Measurements from ENCODE around the gene GMCL1.
"Not testable (repeated sequence)": the region's sequence is repeated elsewhere in the genome, so short reads cannot be mapped to it uniquely, and the experiment has no call there.

GMCL1 gene

DNA sequence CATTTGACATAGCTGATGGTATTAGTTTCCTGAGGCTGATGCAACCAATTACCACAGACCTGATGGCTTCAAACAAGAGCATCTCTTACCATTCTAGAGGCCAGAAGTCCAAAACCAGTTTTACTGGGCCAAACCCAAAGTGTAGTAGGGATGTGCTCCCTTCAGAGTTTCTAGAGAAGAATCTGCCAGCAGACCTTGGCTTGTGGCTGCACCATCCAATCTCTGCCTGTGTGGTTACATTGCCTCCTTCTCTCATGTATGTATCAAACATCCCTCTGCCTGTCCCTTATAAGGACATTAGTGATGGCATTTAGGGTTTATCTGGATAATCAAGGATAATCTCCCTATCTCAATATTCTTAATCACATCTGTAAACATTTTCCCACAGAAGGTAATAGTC lies 59.8 kb downstream of the GMCL1 start:
- Histone ChIP-seq H3K4me1 (ENCODE audit: insufficient read depth, low read length) (peaks cover 5% of the 10 kb centered on the region), H3K27me3 (ENCODE audit: control insufficient read depth in 1 of 2, insufficient read depth in 2 of 2, low read length in 2 of 2) (no peaks in the 10 kb centered on the region), H3K27ac (ENCODE audit: low read depth, low read length) (no peak overlapping the region), H3K9ac (ENCODE audit: low read length) (no peak overlapping the region), H3K4me3 (ENCODE audit: low read depth in 1 of 2, low read length in 2 of 2) (no peak overlapping the region), H3K9me3 (ENCODE audit: low read length) (no peaks in the 10 kb centered on the region), H3K36me3 (ENCODE audit: insufficient read depth, low read length) (no peaks in the 10 kb centered on the region)

DNA sequence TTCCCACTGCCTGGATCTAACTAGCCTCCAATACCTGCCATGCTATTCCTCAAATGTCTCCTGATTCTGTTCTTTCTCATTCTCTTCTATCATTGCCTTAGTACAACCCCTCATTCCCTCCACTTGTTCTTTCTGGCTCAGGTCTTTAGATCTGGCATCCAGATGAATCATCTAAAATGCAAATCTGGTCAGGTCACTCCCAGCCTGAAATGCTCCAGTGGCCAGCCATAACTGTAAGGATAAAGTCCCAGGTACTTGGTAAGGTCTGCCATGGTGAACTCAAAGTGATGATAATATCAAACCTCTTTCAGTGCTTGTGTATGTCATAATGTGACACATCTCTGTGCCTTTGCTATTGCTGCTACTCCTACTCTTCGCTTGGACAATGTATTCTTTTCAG lies 61.4 kb downstream of the GMCL1 start:
- Histone ChIP-seq H3K4me3 (ENCODE audit: low read depth in 1 of 2, low read length in 2 of 2) (no peak overlapping the region), H3K27me3 (ENCODE audit: control insufficient read depth in 1 of 2, insufficient read depth in 2 of 2, low read length in 2 of 2) (no peaks in the 10 kb centered on the region), H3K27ac (ENCODE audit: low read depth, low read length) (no peak overlapping the region), H3K9me3 (ENCODE audit: low read length) (no peaks in the 10 kb centered on the region), H3K9ac (ENCODE audit: low read length) (no peak overlapping the region), H3K4me1 (ENCODE audit: insufficient read depth, low read length) (peaks cover 16% of the 10 kb centered on the region), H3K36me3 (ENCODE audit: insufficient read depth, low read length) (peaks cover 2% of the 10 kb centered on the region)

DNA sequence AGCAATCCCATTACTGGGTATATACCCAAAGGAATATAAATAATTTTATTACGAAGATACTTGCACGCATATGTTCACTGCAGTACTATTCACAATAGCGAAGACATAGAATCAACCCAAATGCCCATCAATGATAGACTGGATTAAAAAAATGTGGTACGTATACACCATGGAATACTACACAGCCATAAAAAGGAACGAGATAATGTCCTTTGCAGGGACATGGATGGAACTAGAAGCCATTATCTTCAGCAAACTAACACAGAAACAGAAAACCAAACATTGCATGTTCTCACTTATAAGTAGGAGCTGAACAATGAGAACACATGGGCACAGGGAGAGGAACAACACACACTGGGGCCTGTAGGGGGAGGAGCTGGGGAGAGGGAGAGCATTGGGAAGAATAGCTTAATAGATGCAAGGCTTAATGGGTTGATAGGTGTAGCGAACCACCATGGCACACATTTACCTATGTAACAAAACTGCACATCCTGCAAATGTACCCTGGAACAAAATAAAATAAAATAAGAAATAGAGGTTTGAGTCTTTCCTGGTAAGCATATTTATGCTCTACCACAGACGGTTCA lies 63.5 kb downstream of the GMCL1 start:
- not testable (repeated sequence) for H3K9ac ChIP-seq (ENCODE audit: low read length); H3K9me3 ChIP-seq (ENCODE audit: low read length); H3K27me3 ChIP-seq (ENCODE audit: control insufficient read depth in 1 of 2, insufficient read depth in 2 of 2, low read length in 2 of 2)
- Histone ChIP-seq H3K27ac (ENCODE audit: low read depth, low read length) (peak overlapping the region; percentile 64), H3K36me3 (ENCODE audit: insufficient read depth, low read length) (peaks cover 19% of the 10 kb centered on the region), H3K4me1 (ENCODE audit: insufficient read depth, low read length) (peaks cover 16% of the 10 kb centered on the region), H3K4me3 (ENCODE audit: low read depth in 1 of 2, low read length in 2 of 2) (peak overlapping the region; percentile 44 to 80)

DNA sequence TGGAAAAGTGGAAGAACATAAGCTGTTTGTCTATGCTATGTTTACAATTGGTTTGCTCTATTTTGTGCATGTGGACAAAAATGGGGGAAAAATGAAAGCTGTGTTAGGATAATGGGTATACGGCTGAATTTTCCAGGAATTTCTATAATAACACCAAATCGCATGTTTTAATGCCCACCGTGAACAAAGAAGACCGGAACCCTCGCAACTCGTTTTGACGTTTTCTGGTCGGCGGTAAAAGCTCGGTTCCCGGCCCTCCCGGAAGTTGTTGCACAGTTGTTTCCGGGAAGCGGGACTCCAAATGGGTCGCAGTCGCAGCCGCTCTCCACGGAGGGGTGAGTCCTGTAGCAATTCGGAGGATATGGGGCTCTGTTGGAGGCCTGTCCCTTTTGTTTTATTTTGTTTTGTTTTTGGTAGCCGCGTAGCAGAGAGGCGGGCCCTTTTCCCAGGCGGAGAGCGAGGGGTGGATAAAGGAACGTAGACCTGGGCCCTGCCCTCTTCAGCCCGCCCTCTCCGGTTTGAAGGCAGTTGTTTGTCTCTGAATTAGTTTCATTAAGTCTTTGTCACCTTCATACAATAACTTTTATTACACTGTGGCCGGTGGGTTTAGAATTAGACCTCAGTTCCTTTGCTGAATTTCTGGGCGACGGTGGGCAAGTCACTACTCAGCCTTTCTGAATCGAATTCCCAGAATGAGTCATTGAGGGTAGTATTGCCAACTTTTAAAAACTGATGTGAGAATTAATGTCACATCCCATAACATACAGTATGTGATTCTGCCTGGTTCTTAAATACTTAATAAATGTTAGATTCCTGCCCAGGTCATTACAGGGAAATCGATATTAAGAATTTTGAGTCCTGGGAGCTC lies 64.5 kb downstream of the GMCL1 start, which contains the start of gene SNRNP27:
TSS of gene SNRNP27 (plus strand) at position 273 of the 868 bp plus-strand sequence. CDS start at position 302, 29 bp downstream.
- Histone ChIP-seq H3K9ac (ENCODE audit: low read length) (peak within 1 kb of the TSS; percentile 81), H3K27ac (ENCODE audit: low read depth, low read length) (peak within 1 kb of the TSS; percentile 64), H3K9me3 (ENCODE audit: low read length) (no peaks in the 10 kb centered on the region), H3K4me3 (ENCODE audit: low read depth in 1 of 2, low read length in 2 of 2) (peak within 1 kb of the TSS; percentile 44 to 80), H3K36me3 (ENCODE audit: insufficient read depth, low read length) (peaks cover 22% of the 10 kb centered on the region), H3K27me3 (ENCODE audit: control insufficient read depth in 1 of 2, insufficient read depth in 2 of 2, low read length in 2 of 2) (no peaks in the 10 kb centered on the region), H3K4me1 (ENCODE audit: insufficient read depth, low read length) (peaks cover 16% of the 10 kb centered on the region)

DNA sequence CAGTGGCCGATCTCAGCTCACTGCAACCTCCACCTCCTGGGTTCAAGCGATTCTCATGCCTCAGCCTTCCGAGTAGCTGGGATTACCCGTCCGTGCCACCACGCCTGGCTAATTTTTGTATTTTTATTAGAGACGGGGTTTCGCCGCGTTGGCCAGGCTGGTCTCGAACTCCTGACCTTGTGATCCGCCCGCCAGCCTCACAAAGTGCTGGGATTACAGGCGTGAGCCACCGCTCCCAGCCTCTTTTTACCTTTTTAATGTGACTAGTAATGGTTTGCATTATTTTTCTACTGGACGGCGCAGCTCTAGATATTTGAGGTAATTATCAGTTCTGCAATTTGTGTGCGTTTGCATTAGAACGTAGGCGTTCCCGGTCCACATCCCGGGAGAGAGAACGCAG lies 65.3 kb downstream of the GMCL1 start:
- not testable (repeated sequence) for H3K9me3 ChIP-seq (ENCODE audit: low read length); H3K27ac ChIP-seq (ENCODE audit: low read depth, low read length); H3K27me3 ChIP-seq (ENCODE audit: control insufficient read depth in 1 of 2, insufficient read depth in 2 of 2, low read length in 2 of 2); H3K9ac ChIP-seq (ENCODE audit: low read length)
- Histone ChIP-seq H3K36me3 (ENCODE audit: insufficient read depth, low read length) (peaks cover 25% of the 10 kb centered on the region), H3K4me3 (ENCODE audit: low read depth in 1 of 2, low read length in 2 of 2) (peak overlapping the region; percentile 44 to 80), H3K4me1 (ENCODE audit: insufficient read depth, low read length) (peaks cover 16% of the 10 kb centered on the region)

DNA sequence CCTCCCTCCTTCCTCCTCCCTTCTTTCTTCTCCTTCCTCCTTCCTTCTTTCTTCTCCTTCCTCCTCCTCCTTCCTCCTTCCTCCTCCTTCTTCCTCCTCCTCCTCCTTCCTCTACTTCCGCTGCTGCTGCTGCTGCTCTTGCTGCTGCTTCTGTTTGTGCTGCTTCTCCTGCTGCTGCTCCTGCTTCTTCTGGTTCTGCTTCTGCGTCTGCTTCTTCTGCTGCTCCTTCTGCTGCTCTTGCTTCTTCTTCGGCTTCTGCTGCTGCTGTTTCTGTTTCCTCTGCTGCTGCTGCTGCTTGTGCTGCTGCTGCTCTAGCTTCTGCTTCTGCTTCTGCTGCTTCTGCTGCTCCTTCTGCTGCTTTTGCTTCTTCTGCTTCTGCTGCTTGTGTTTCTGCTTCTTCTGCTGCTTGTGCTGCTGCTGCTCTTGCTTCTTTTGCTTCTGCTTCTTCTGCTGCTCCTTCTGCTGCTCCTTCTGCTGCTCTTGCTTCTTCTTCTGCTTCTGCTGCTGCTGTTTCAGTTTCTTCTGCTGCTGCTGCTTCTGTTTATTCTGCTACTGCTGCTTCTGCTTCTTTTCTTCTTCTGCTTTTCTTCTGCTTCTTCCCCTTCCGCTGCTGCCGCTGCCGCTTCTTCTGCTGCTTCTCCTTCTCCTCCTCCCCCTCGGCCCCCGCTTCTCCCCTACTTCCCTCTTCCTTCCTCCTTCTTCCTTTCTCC lies 72.9 kb downstream of the GMCL1 start:
- Histone ChIP-seq H3K9me3 (ENCODE audit: low read length) (no peaks in the 10 kb centered on the region), H3K4me3 (ENCODE audit: low read depth in 1 of 2, low read length in 2 of 2) (no peak overlapping the region), H3K27me3 (ENCODE audit: control insufficient read depth in 1 of 2, insufficient read depth in 2 of 2, low read length in 2 of 2) (no peaks in the 10 kb centered on the region), H3K27ac (ENCODE audit: low read depth, low read length) (no peak overlapping the region), H3K9ac (ENCODE audit: low read length) (no peak overlapping the region), H3K36me3 (ENCODE audit: insufficient read depth, low read length) (peaks cover 40% of the 10 kb centered on the region), H3K4me1 (ENCODE audit: insufficient read depth, low read length) (no peaks in the 10 kb centered on the region)

DNA sequence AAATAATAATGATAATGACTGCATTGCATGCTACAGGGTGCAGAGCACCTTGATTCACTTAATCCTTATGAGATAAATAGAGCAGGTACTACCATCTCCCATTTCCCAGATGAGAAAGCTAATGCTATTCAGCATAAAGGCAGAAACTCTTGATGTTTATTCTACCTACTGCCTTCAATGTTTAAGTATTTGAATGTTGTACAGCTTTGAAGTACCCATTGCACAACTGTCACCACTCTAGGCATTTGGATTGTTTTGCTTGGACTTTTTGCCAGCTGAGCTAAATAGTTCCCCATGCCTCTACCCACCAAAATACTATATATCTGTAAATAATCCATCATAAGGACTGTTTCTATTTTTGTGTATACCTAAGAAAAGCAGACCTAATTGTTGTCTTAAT lies 77.8 kb downstream of the GMCL1 start:
- Histone ChIP-seq H3K27me3 (ENCODE audit: control insufficient read depth in 1 of 2, insufficient read depth in 2 of 2, low read length in 2 of 2) (no peaks in the 10 kb centered on the region), H3K27ac (ENCODE audit: low read depth, low read length) (no peak overlapping the region), H3K9me3 (ENCODE audit: low read length) (no peaks in the 10 kb centered on the region), H3K9ac (ENCODE audit: low read length) (no peak overlapping the region), H3K4me1 (ENCODE audit: insufficient read depth, low read length) (no peaks in the 10 kb centered on the region), H3K4me3 (ENCODE audit: low read depth in 1 of 2, low read length in 2 of 2) (no peak overlapping the region), H3K36me3 (ENCODE audit: insufficient read depth, low read length) (peaks cover 26% of the 10 kb centered on the region)

DNA sequence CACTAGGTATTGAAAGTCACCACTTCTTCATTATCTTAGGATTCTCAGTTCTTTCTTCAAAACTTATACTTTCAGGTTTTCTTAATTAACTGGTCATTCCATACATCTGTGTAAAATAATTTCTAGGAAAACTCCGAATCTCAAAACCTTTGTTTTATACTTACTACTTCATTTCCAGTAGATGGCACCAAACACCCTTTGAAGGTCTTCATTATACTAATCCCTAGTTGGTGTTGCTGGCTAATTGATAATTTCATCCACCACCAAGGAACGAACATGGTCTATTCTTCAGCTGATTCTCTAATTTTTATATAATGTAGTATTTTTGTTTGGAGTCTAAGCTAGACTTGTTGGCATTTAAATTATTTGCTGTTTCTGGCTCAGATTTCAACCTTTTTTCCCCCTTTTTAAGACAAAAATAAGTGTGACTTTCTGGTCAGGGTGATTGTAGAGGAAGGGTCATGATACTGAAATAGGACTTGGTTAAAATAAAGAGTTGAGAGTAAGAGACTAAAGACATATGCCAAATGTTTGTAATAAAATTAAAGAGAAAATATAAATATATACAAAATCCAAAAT lies 82.6 kb downstream of the GMCL1 start:
- Histone ChIP-seq H3K36me3 (ENCODE audit: insufficient read depth, low read length) (peaks cover 20% of the 10 kb centered on the region), H3K4me1 (ENCODE audit: insufficient read depth, low read length) (peaks cover 21% of the 10 kb centered on the region), H3K27me3 (ENCODE audit: control insufficient read depth in 1 of 2, insufficient read depth in 2 of 2, low read length in 2 of 2) (no peaks in the 10 kb centered on the region), H3K4me3 (ENCODE audit: low read depth in 1 of 2, low read length in 2 of 2) (no peak overlapping the region), H3K9ac (ENCODE audit: low read length) (no peak overlapping the region), H3K9me3 (ENCODE audit: low read length) (no peaks in the 10 kb centered on the region), H3K27ac (ENCODE audit: low read depth, low read length) (no peak overlapping the region)

DNA sequence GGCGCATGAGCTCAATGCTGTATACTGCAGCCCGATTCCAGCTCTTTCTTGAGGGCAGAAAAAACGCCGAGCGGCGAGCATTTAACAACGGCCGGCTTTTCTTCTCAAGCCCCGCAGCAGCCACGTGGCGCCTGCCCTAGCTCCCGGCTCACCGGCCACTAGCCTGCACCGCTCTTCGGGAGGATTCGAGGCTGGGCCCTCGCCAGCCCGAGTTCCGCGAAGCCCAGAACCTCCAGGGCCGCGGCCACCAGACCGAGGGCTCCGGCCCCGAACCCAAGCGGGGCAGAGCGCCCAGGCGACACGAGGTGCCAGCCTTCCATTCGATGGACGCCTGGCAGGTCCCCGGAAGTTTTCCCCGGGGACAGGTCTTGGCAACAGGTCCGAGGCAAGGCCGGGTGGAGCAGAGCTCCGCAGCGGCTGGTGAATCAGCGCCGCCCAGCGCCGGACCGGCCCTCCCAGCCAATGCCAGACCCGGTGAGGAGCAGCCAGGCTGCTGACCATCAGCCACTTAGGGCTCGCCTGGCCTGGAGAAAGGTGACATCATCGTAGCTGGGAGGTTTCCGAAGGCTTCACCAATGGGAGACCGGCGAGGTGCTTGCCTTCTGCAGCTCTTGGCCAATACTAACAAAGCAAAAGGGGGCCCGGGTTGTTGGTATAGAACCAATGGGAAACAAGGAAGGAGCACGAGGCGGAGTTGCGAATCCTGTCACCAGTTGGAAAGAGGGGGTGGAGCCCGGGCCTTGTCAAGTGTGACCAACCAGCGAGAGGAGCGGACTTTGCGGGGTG lies 84.9 kb downstream of the GMCL1 start:
- Histone ChIP-seq H3K36me3 (ENCODE audit: insufficient read depth, low read length) (peaks cover 9% of the 10 kb centered on the region), H3K27ac (ENCODE audit: low read depth, low read length) (peak overlapping the region; percentile 97), H3K9ac (ENCODE audit: low read length) (peak overlapping the region; percentile 62), H3K9me3 (ENCODE audit: low read length) (no peaks in the 10 kb centered on the region), H3K27me3 (ENCODE audit: control insufficient read depth in 1 of 2, insufficient read depth in 2 of 2, low read length in 2 of 2) (no peaks in the 10 kb centered on the region), H3K4me3 (ENCODE audit: low read depth in 1 of 2, low read length in 2 of 2) (peak overlapping the region; percentile 63 to 92), H3K4me1 (ENCODE audit: insufficient read depth, low read length) (peaks cover 23% of the 10 kb centered on the region)

DNA sequence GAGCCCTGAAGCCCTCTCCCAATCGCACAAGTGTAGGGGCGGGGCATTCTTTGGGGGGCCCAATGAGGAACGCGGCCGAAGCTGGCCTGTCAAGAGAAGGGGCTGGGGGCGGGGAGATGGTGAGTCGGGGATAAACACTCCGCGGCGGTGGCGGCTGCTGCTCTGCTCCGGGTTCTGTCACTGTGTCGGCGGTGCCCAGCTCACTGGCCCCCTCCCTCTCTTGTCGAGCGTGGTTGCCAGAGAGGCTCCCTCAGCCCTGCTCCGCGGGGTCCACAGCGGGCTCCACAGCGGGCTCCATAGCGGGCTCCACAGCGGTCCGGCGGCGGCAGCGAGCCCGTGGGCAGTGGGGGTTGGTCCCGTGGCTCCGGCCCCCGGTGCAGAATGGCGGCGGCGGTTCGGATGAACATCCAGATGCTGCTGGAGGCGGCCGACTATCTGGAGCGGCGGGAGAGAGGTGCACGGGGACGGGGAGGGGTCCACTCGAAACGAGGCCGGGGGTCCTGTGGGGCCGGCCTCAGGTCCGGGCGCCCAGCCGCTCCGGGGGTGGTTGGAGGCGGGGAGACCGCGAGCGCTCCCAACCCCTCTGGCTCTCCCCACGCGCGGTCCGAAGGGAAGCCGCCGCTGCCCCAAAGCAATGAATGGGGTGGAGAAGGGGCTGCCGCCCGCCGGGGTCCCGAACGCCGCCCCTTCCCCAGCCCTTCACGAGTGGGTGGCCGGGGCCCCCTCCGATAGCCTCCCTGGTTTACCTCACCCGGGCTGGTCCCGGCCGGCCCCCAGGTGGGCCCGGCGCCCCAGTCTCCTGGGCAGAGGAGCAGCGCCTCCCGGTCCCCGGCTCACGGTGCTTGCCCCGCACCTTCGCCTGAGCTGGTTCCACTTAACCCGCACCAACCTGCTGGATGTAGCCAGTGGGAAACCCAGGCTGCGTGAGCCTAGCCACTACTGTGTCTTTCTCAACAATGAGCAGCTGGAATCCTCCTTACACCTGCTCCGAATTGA lies 85.8 kb downstream of the GMCL1 start, which contains the start of gene MXD1:
TSS of gene MXD1 (plus strand) at position 160 of the 996 bp plus-strand sequence. CDS start at position 382, 222 bp downstream.
- H3K4me3 ChIP-seq (ENCODE audit: low read depth in 1 of 2, low read length in 2 of 2), result peak within 1 kb of the TSS; percentile 63 to 92
- no peaks in the 10 kb centered on the region for H3K27me3 ChIP-seq (ENCODE audit: control insufficient read depth in 1 of 2, insufficient read depth in 2 of 2, low read length in 2 of 2)
- peaks cover 9% of the 10 kb centered on the region for H3K36me3 ChIP-seq (ENCODE audit: insufficient read depth, low read length)

More for the DNA sequence above, 85.8 kb downstream of the GMCL1 start, which contains the start of gene MXD1:
- peak within 1 kb of the TSS; percentile 97 for H3K27ac ChIP-seq (ENCODE audit: low read depth, low read length)
- H3K4me1 ChIP-seq (ENCODE audit: insufficient read depth, low read length), result peaks cover 23% of the 10 kb centered on the region
- H3K9me3 ChIP-seq (ENCODE audit: low read length), result no peaks in the 10 kb centered on the region
- H3K9ac ChIP-seq (ENCODE audit: low read length), result peak within 1 kb of the TSS; percentile 62
